Breast epithelium (tissue), 4 donors: ENCODE results near the gene EMILIN2. TPM values are rescaled to one million over a fixed set of nuclear protein-coding genes. Genes with fewer than 3 reads are reported as not detected.

Source experiments
- DNase-seq, 2 donors: peaks; one replicate each; pipeline ENCODE4 v3.0.0-alpha.2; 2019; ENCODE audit warnings: low spot score in 2 of 2
- H3K27ac ChIP-seq, 2 donors: fragments of 200-600 bp; sonication (generic) in 1 of 2; one replicate each; pipeline ENCODE4 v1.5.1; 2016 to 2019; ENCODE audit warnings: mild to moderate bottlenecking in 1 of 2
- H3K27me3 ChIP-seq, 2 donors: fragments of 200-600 bp; sonication (generic) in 1 of 2; one replicate each; pipeline versions ENCODE4 v1.5.1 to v1.6.0; 2017 to 2019; ENCODE audit warnings: control low read depth in 1 of 2, mild to moderate bottlenecking in 1 of 2
- H3K36me3 ChIP-seq: fragments of 200-600 bp; one replicate; pipeline ENCODE4 v1.5.1; 2019
- H3K4me1 ChIP-seq, 2 donors: fragments of 200-600 bp; sonication (generic); one replicate each; pipeline ENCODE4 v1.5.1; 2016 to 2019; ENCODE audit warnings: control low read depth in 1 of 2
- H3K4me3 ChIP-seq, 3 donors: fragments of 200-600 bp; sonication (generic); 1 replicate in 2 of 3; 2 replicates in 1 of 3; pipeline ENCODE4 v1.5.1; 2016 to 2019; ENCODE audit warnings: mild to moderate bottlenecking in 3 of 3, moderate library complexity in 2 of 3
- H3K9me3 ChIP-seq, 2 donors: fragments of 200-600 bp; sonication (generic) in 1 of 2; one replicate each; pipeline ENCODE4 v1.5.1; 2016 to 2019; ENCODE audit warnings: control low read depth in 1 of 2
- POLR2A ChIP-seq: fragments of 450-650 bp; IDR thresholded peaks from one replicate; pipeline ENCODE4 v1.6.1; 2016; ENCODE audit warnings: antibody characterized with exemption, mild to moderate bottlenecking, moderate library complexity
- POLR2AphosphoS5 ChIP-seq, 3 donors: sonication (generic); formaldehyde crosslinking; IDR thresholded peaks; one replicate each; pipeline ENCODE4 v1.6.1; 2017; ENCODE audit warnings: antibody characterized with exemption in 3 of 3
- intact Hi-C: fragments of 100-400 bp; cut with DNase I; formaldehyde crosslinking; loops from one replicate; pipeline ENCODE4 v1.15.1; 2023; ENCODE audit warnings: low total_unique reads
- total RNA-seq, 3 donors: library from RNA; depleted of rRNA; stranded (reverse); fragments of >200 nt; gene quantifications; one replicate each; pipeline ENCODE4 v1.1.0, GENCODE V29; 2016
- TF ChIP-seq, protein P1 (sequence below), 3 donors: fragments of 450-650 bp; IDR thresholded peaks; one replicate each; pipeline ENCODE4 v1.5.1; 2016 to 2017; ENCODE audit warnings: antibody characterized with exemption in 3 of 3, mild to moderate bottlenecking in 3 of 3, moderate library complexity in 3 of 3

The EMILIN2 gene
- total RNA-seq, 3 donors from 2014 or later, result 23.9 to 45.1 (median 32.4) TPM

DNA sequence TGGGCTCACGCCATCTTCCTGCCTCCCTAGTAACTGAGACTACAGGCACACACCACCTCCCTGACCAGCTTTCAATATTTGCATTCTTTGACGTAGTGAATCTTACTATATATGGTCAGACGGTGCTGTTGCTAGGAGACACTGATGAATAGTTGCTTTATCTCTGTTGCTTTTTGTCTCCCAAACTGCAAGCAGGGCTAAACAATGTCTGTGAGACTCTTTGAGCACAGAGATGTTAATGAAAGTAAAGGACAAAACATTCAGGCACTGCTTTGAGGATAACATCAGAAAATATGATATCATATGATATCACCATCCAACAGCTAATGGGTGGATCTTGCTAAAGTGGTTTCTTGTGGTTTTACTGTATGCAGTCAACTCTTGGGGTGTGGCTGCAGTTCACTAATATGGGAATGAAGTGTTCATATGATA is 43.0 kb downstream of the EMILIN2 start:
- intact Hi-C loops, result no loop called here
- no peak overlapping the region for H3K4me3 ChIP-seq
- no peaks in the 10 kb centered on the region for H3K36me3 ChIP-seq
- TF ChIP-seq POLR2AphosphoS5 (IDR thresholded peaks at IDR 0.05), result no peak
- TF ChIP-seq, protein P1, sequence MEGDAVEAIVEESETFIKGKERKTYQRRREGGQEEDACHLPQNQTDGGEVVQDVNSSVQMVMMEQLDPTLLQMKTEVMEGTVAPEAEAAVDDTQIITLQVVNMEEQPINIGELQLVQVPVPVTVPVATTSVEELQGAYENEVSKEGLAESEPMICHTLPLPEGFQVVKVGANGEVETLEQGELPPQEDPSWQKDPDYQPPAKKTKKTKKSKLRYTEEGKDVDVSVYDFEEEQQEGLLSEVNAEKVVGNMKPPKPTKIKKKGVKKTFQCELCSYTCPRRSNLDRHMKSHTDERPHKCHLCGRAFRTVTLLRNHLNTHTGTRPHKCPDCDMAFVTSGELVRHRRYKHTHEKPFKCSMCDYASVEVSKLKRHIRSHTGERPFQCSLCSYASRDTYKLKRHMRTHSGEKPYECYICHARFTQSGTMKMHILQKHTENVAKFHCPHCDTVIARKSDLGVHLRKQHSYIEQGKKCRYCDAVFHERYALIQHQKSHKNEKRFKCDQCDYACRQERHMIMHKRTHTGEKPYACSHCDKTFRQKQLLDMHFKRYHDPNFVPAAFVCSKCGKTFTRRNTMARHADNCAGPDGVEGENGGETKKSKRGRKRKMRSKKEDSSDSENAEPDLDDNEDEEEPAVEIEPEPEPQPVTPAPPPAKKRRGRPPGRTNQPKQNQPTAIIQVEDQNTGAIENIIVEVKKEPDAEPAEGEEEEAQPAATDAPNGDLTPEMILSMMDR (IDR thresholded peaks at IDR 0.05), result no peak
- TF ChIP-seq POLR2A, result no peak
- no peaks in the 10 kb centered on the region for H3K9me3 ChIP-seq
- no peak for DNase-seq
- H3K27ac ChIP-seq, result no peak overlapping the region
- H3K4me1 ChIP-seq, result no peaks in the 10 kb centered on the region
- no peaks in the 10 kb centered on the region for H3K27me3 ChIP-seq

- DNase-seq, result no peak
- H3K27ac ChIP-seq, result no peak overlapping the region
- H3K36me3 ChIP-seq, result no peaks in the 10 kb centered on the region
- H3K4me1 ChIP-seq, result no peaks in the 10 kb centered on the region
- H3K4me3 ChIP-seq, result no peak overlapping the region
- TF ChIP-seq POLR2A (no peak), POLR2AphosphoS5 (IDR thresholded peaks at IDR 0.05) (no peak)
- TF ChIP-seq, protein P1 (IDR thresholded peaks at IDR 0.05), result no peak
- intact Hi-C loops, result no loop called here
- H3K9me3 ChIP-seq, result no peaks in the 10 kb centered on the region
- H3K27me3 ChIP-seq, result no peaks in the 10 kb centered on the region
These were observed 43.8 kb downstream of the EMILIN2 start for GRCh38 chr18:2890606-2891005.

- Histone ChIP-seq H3K4me1 (no peaks in the 10 kb centered on the region), H3K27ac (no peak overlapping the region), H3K9me3 (no peaks in the 10 kb centered on the region), H3K27me3 (no peaks in the 10 kb centered on the region), H3K36me3 (no peaks in the 10 kb centered on the region), H3K4me3 (no peak overlapping the region)
- no peak for DNase-seq
- intact Hi-C loops, result no loop called here
- TF ChIP-seq, protein P1 (IDR thresholded peaks at IDR 0.05), result no peak
- TF ChIP-seq POLR2A (no peak), POLR2AphosphoS5 (IDR thresholded peaks at IDR 0.05) (no peak)
These were observed 45.0 kb downstream of the EMILIN2 start for GRCh38 chr18:2891526-2892431.

GRCh38 chr18:2893056-2893455 is 46.2 kb downstream of the EMILIN2 start:
- TF ChIP-seq POLR2AphosphoS5 (IDR thresholded peaks at IDR 0.05) (no peak), POLR2A (no peak)
- TF ChIP-seq, protein P1 (IDR thresholded peaks at IDR 0.05), result no peak
- intact Hi-C loops, result no loop called here
- Histone ChIP-seq H3K4me3 (no peak overlapping the region), H3K27ac (no peak overlapping the region), H3K9me3 (no peaks in the 10 kb centered on the region), H3K27me3 (no peaks in the 10 kb centered on the region), H3K36me3 (no peaks in the 10 kb centered on the region), H3K4me1 (no peaks in the 10 kb centered on the region)
- DNase-seq, result no peak

- intact Hi-C loops, result no loop called here
- Histone ChIP-seq H3K27me3 (no peaks in the 10 kb centered on the region), H3K36me3 (no peaks in the 10 kb centered on the region), H3K4me1 (no peaks in the 10 kb centered on the region), H3K4me3 (no peak overlapping the region), H3K27ac (peak overlapping the region in 1 of 2 donors; percentile 19), H3K9me3 (no peaks in the 10 kb centered on the region)
- no peak for DNase-seq
- TF ChIP-seq POLR2A (no peak), POLR2AphosphoS5 (IDR thresholded peaks at IDR 0.05) (no peak)
- TF ChIP-seq, protein P1 (IDR thresholded peaks at IDR 0.05), result no peak
These were observed 46.9 kb downstream of the EMILIN2 start for GRCh38 chr18:2893676-2894075.
